ENCODE results near the gene RSAD2. TPM values are rescaled to one million over a fixed set of nuclear protein-coding genes. Genes with fewer than 3 reads are reported as not detected.

Gene RSAD2
- total and polyA plus RNA-seq, 2 of the 4 experiments (the other 2 are of a cell fraction), result not detected

GRCh38 chr2:6921321-6921922 lies 43.8 kb downstream of the RSAD2 start:
- dilution Hi-C loops (cut with HindIII; ENCODE audit: low sequenced_read_pairs, unreplicated experiment), result no loop called here
- no peak overlapping the region for H3K4ac ChIP-seq (ENCODE audit: low read depth, low read length)
- H3K4me2 ChIP-seq (ENCODE audit: low read depth, low read length), result no peak overlapping the region
- peaks cover 13% of the 10 kb centered on the region for H3K27me3 ChIP-seq (ENCODE audit: control insufficient read depth, insufficient read depth, low read length)
- H2AK9ac ChIP-seq (replicated peaks; ENCODE audit: low read depth, low read length, poor library complexity), result no peak overlapping the region
- TF ChIP-seq USF2 (IDR thresholded peaks at IDR 0.05; ENCODE audit: low read depth, low read length), result no peak
- H3K14ac ChIP-seq (replicated peaks; ENCODE audit: low read depth, low read length), result no peak overlapping the region
- no peaks in the 10 kb centered on the region for H3K79me1 ChIP-seq (ENCODE audit: low read depth in 1 of 2, low read length in 2 of 2)
- in situ Hi-C loops (cut with MboI; ENCODE audit: low sequenced_read_pairs), result no loop called here
- no peak overlapping the region for H3K23ac ChIP-seq (ENCODE audit: low read depth, low read length)
- intact Hi-C loops (cut with micrococcal nuclease), result no loop called here
- no peak for DNase-seq
- ChIA-PET CTCF (no interaction called here), POLR2A (ENCODE audit: unreplicated experiment) (interaction anchor here (0.6 kb wide), 1 partner anchor 21 kb away, joined by 3 read pairs; no protein-coding TSS in a partner anchor)
- no peaks in the 10 kb centered on the region for H4K20me1 ChIP-seq (ENCODE audit: insufficient read depth, low read length)
- H4K5ac ChIP-seq (ENCODE audit: low read depth, low read length), result no peak overlapping the region
- H4K91ac ChIP-seq (ENCODE audit: insufficient read depth, low read depth, low read length), result no peak overlapping the region
- H3K56ac ChIP-seq (ENCODE audit: extremely low read depth, insufficient read depth, low read length), result no peak overlapping the region
- H3K4me1 ChIP-seq (ENCODE audit: control insufficient read depth, insufficient read depth, low read length), result no peaks in the 10 kb centered on the region
- H2BK20ac ChIP-seq (ENCODE audit: low read depth, low read length), result no peak overlapping the region
- no TSS peak for BruUV-seq (replicated peaks)
- no peak overlapping the region for H4K8ac ChIP-seq (ENCODE audit: low read depth in 2 of 2, low read length in 2 of 2)
- H2BK5ac ChIP-seq (ENCODE audit: low read depth, low read length, poor library complexity, severe bottlenecking), result no peak overlapping the region
- ATAC-seq (ENCODE audit: low read depth), result no peak
- H2AK5ac ChIP-seq (ENCODE audit: low read depth, low read length), result no peak overlapping the region
- H3K9me3 ChIP-seq (ENCODE audit: control insufficient read depth, insufficient read depth, low read length), result peaks cover 4% of the 10 kb centered on the region; the same call in 1 of the 2 replicates
- H2BK15ac ChIP-seq (ENCODE audit: low read depth, low read length), result no peak overlapping the region
- no peak overlapping the region for H2AFZ ChIP-seq (replicated peaks; ENCODE audit: low read length, poor library complexity)
- H3K9ac ChIP-seq (ENCODE audit: low read depth, low read length), result no peak overlapping the region
- no peak overlapping the region for H3K27ac ChIP-seq (ENCODE audit: insufficient read depth, low read length)
- H3K18ac ChIP-seq (ENCODE audit: low read depth, low read length), result no peak overlapping the region
- H2BK120ac ChIP-seq (ENCODE audit: low read depth, low read length), result no peak overlapping the region
- H3K36me3 ChIP-seq (ENCODE audit: control insufficient read depth, insufficient read depth, low read length), result no peaks in the 10 kb centered on the region
- WGBS, 2 experiments (ENCODE audit: extremely low coverage in 2 of 2, insufficient read length in 1 of 2), result 50% methylated on average over 5 of the region's 11 CpGs; no CpG with 5 or more reads in 1 of the 2 experiments
- no peaks in the 10 kb centered on the region for H3K9me1 ChIP-seq (ENCODE audit: insufficient read depth, low read length)
- H3K4me3 ChIP-seq (ENCODE audit: insufficient read depth, low read depth, low read length), result no peak overlapping the region

All from IMR-90 (cell line).